HG02870 (cell line): Measurements from ENCODE around the gene ATOH7.
"Not testable (repeated sequence)": the region's sequence is repeated elsewhere in the genome, so short reads cannot be mapped to it uniquely, and the experiment has no call there.

ENCODE experiments used
- ATAC-seq: cut with Tn5 transposase; IDR thresholded peaks from one replicate; pipeline ENCODE4 v1.9.1; 2021; ENCODE audit warnings: mild to moderate bottlenecking, moderate library complexity; ENCODE audit not compliant: unreplicated experiment

Gene ATOH7

DNA sequence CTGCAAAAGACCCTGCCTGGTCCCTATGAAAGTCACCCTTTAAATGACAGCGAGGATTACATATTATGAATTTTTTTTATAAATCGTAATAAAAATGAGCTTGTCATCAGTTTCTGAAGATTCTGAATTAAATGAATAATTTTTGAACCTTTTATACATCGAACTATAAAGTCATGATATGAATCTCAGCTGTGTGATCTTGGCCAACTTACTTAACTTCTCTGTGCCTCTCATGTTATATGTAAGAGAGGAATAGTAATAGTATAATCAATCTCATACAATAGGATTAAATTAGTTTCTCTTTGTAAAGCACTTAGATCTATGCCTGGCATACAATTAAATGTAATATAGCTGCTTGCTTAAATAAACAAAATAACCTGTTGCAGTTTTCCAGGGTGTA is 5.3 kb upstream of the ATOH7 start:
- ATAC-seq, result no peak

GRCh38 chr10:68235581-68235980 is 3.7 kb upstream of the ATOH7 start:
- no peak for ATAC-seq

GRCh38 chr10:68235111-68235510 is 3.2 kb upstream of the ATOH7 start:
- ATAC-seq, result no peak

GRCh38 chr10:68233046-68233445 is 1.1 kb upstream of the ATOH7 start:
- ATAC-seq, result no peak

DNA sequence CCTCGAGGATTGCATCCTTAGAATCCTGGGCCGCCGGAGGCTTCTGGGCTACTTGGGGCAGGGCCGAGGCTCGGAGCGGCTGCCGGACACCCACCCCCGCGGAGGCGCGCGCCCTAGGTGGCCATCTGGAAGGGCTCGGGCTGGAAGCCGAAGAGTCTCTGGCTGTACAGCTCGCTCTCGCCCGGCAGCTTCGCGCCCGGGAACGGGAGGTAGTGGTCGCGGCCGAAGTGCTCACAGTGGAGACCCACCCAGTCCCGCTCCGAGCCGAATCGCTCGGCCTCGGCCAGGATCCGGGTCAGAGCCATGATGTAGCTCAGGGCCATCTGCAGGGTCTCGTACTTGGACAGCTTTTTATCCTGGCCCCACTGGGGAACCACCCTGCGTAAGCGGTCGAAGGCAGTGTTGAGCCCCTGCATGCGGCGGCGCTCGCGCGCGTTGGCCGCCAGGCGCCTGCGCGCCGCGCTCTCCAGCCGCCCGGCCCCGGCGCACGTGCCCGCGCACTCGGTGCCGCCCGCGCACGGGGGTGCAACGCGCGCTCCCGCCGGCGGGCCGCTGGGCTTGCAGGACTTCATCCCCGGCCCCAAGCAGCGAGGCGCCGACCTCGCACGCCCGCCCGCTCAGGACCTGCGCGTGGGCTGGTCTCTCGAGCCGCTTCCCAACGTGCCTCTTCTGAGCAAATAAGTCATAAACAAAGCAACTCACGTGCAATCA is 652 bp downstream of the ATOH7 start:
- peak; percentile 88 for ATAC-seq

DNA sequence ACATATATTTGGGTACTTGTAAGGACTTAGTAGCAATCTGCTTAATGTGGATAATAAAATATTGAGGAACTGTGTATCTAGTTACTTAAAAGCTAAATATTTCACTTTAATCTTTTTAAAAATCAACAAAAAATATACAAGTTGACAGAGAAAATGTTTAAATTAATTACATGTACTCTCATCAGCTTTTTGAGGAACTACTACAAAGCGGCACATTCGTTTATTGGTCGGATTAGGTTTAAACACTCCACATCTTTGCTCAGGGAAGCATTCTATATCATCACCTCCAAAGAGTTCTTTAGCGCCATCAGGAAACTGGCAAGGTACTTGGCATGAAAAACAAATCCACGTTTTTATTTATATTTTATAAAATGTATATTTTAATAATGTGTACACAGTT is 1.6 kb downstream of the ATOH7 start:
- ATAC-seq, result no peak

- ATAC-seq, result no peak
These were observed 7.1 kb downstream of the ATOH7 start for GRCh38 chr10:68224810-68225209.

DNA sequence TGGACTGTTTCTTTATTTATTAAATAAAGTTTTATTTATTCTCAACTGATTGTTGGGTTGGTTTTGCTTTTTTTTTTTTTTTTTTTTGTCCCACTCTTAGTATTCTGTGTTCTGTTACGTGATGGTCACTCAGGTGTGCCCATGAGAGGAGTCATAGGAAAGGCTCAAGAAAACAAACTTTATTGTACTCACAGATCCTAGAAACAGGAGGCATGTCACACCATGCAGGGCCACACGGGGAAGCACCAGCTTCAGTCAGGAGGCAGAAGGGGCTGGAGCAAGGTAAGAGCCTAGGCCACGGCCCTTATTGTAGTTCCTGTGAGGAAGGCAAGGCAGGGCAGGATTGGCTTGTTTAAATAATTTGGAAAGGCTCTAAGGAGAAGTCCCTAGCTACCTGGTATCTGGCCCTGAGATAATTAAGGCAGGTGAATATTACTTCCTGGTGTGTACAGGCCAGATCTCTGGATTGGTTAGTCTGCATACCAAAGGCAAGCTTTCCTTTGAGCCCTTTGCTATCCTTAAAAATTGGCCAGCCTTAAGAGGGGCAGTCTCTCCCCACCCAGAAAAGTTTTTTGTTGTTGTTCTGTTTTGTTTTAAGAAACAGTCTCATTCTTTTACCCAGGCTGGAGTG is 8.3 kb downstream of the ATOH7 start:
- no peak for ATAC-seq

DNA sequence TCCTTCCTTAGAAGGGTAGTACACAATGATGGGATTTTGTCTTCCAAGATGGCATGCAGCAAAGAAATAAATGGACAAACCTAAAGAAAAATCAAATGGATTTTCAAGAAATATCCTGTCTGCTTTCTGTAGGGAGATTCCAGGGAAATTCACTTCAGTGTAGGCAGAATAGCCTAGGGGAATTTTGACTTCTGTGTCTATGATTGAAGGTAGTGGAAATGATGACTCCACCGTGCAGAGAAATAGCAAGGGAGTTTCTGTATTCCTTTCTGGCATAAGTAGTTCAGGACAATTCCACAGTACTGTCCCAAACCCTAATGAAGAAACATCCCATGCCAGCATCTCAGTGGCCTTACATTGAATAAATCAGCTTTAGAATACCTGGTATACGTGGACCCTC is 9.5 kb downstream of the ATOH7 start:
- no peak for ATAC-seq

DNA sequence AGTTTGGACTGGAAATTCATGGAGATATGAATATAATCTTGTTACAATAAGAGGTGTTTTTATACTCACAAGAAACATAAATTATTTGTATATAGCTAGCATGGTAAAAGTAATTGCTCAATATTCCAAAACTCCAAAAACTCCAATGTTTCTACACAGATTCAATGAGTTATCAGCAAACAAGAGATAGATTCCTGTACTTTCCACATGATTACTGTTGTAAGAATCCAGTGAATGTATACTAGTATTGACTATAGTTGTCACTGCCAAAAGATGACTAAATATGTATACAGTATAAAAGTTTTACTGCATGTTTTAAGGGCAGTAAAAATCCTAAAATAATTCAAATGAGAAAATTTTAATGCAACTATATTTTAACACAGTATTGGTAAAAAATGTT is 10.7 kb downstream of the ATOH7 start:
- no peak for ATAC-seq

DNA sequence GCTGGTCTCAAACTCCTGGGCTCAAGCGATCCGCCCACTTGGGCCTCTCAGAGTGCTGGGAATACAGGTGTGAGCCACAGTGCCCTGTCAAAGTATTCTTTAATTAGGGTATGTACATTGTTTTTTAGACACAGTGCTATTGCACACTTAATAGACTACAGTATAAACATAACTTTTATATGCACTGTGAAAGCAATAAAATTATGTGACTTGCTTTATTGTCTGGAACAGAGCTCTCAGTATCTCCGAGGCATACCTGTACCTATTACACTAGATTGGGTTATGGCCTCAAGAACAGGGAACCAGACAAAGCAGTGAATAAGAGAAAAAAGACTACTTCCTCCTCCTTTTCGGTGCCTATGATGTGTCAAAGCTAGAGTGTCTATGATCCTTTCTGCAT is 13.1 kb downstream of the ATOH7 start:
- ATAC-seq, result no peak

GRCh38 chr10:68212721-68213352 is 19.1 kb downstream of the ATOH7 start:
- ATAC-seq, result no peak

- no peak for ATAC-seq
These were observed 20.2 kb downstream of the ATOH7 start for GRCh38 chr10:68211669-68212068.

- ATAC-seq, result no peak
These were observed 23.4 kb downstream of the ATOH7 start for GRCh38 chr10:68208424-68209042.

DNA sequence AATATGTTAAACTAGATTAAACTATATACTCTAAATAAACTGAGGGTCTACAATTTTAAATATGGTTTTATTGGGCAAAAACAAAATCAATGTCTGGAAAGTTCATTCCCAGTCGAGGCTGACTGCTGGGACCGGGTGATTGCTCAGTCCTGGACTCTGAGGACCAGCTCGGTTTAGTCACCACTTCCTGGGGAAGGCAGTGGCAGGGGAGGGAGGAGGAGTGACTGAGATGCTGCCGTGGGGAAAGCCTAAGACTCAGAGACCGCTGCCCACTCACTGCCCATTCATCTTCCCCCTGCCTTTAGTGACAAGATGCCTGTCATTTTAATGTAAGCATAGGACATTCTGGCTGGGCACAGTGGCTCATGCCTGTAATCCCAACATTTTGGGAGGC is 29.0 kb downstream of the ATOH7 start:
- ATAC-seq, result no peak

GRCh38 chr10:68196701-68197100 is 35.2 kb downstream of the ATOH7 start:
- no peak for ATAC-seq

DNA sequence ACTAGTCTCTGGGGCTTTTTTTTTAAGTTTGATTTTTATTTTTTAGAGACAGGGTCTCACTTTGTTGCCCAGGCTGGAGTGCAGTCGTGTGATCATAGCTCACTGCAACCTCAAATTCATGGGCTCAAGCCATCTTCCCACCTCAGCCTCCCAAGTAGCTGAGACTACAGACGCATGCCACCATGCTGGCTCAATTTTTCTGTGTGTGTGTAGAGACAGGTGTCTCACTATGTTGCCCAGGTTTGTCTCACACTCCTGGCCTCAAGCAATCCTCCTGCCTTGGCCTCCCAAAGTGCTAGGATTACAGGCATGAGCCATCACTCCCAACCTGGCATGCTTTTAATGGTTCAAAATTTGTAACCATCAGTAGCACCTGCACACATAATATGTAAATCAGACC is 36.1 kb downstream of the ATOH7 start:
- not testable (repeated sequence) for ATAC-seq

DNA sequence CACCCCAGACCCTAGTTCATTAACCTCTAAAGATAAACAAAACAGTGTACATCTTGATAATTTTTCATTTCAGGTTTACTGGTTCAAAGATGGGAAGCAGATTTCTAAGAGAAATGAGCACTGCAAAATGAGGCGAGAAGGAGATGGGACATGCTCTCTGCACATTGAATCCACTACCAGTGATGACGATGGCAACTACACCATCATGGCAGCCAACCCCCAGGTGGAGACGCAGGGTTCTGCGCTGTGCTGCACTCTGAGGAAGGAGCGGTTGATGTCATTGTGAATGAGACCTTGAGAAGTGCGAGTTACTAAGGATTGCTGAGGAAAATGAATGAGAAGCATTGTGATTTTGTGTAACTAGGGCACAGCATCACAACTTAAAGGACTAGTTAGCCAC is 37.6 kb downstream of the ATOH7 start:
- no peak for ATAC-seq

DNA sequence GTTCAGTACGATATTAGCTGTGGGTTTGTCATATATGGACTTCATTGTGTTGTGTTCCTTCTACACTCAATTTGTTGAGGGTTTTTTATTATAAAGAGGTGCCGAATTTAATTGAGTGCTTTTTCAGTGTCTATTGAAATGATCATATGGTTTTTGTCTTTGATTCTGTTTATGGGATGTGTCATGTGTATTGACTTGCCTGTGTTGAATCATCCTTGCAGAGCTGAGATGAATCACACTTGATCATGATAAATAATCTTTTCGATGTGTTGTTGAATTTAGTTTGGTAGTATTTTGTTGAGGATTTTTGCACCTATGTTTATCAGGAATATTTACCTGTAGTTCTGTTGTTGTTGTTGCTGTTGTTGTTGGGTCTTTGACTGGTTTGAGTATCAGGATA is 39.8 kb downstream of the ATOH7 start:
- ATAC-seq, result no peak

DNA sequence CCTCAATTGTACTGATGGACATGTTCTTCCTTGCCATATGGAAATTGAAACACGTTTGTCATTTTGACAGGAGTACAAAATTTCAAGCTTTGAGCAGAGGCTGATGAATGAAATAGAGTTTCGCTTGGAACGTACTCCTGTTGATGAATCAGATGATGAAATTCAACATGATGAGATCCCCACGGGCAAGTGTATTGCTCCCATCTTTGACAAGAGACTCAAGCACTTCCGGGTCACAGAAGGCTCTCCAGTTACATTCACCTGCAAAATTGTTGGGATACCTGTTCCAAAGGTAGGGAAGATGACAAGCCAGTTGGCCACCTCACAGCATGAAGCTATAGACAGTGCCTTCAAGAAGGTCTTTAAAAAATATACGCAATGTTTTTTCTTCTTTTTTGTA is 43.1 kb downstream of the ATOH7 start:
- ATAC-seq, result no peak

DNA sequence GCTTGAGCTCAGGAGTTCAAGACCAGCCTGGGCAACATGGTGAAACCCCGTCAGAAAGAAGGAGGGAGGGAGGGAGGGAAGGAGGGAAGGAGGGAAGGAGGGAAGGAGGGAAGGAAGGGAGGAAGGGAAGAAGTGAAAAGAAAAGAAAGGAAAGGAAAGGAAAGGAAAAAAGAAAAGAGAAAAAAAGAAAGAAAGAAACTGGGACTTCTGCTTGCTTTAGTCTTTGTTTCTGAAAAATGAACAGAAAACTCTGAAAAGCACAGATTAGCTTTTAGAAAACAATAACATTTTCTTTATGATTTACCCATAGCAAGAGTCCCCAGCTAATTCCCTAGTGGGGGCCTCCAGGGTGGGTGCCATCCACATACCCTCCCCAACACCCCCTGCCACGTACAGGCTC is 46.8 kb downstream of the ATOH7 start:
- ATAC-seq, result no peak

DNA sequence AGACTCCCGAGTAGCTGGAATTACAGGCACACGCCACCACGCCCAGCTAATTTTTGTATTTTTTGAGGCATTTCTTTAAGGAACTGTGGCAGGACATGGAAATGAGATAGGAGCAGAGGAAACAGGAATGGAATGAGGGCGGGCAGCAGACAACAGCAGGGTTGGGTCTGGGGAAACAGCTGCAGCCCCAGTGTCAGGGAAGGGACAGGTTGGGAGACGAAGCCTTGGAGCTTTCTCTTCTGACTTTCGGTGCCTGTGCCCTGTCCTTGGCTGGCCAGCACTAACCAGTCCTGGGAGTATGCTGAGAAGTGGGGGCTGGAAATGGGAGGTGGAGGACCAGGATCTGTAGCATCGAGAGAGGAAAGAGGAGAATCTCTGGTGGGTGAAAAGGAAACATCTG is 47.4 kb downstream of the ATOH7 start:
- no peak for ATAC-seq
